HL-60/S4 treated with retinoic acid at 250 ng/mL for 4 days and 3 days (cell line): Measurements from ENCODE around the gene ADH7.
"Not testable (repeated sequence)": the region's sequence is repeated elsewhere in the genome, so short reads cannot be mapped to it uniquely, and the experiment has no call there.

Source experiments
- in situ Hi-C: fragments of 300-500 bp; cut with MboI; formaldehyde crosslinking; loops from 2 replicates; pipeline ENCODE4 v1.7.0; 2022; ENCODE audit warnings: low sequenced_read_pairs

Gene ADH7

DNA sequence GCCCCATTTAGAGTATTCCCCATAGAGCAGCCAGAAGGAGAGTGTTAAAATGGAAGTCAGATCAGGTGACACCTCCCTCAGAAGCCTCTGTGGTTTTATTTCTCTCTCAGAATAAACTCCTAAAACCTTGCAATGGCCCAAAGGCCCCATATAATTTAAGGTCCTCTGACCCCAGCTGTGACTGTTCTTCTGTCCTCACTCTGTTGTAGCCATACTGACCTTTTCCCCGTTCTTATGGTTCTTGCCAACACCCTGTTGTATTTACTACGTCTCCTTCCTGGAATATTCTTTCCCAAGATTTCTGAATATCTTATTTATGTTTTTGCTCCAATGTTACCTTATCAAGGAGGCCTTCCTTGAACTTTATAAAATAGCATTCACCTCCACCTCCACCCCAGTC, 18.0 kb downstream of the ADH7 start:
- in situ Hi-C loops: no loop called here

DNA sequence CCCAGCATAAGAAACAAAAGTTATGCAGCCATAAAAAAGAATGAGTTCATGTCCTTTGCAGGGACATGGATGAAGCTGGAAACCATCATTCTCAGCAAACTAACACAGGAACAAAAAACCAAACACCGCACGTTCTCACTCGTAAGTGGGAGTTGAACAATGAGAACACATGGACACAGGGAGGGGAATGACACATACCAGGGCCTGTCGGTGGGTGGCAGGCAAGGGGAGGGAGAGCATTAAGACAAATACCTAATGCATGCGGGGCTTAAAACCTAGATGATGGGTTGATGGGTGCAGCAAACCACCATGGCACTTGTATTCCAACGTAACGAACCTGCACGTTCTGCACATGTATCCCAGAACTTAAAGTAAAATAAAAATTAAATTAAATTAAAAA, 19.4 kb downstream of the ADH7 start:
- in situ Hi-C loops: not testable (repeated sequence)

- in situ Hi-C loops: not testable (repeated sequence)
Observed at GRCh38 chr4:99414902-99415301, 20.2 kb downstream of the ADH7 start.

- in situ Hi-C loops: no loop called here
Observed at GRCh38 chr4:99414401-99414800, 20.7 kb downstream of the ADH7 start.

DNA sequence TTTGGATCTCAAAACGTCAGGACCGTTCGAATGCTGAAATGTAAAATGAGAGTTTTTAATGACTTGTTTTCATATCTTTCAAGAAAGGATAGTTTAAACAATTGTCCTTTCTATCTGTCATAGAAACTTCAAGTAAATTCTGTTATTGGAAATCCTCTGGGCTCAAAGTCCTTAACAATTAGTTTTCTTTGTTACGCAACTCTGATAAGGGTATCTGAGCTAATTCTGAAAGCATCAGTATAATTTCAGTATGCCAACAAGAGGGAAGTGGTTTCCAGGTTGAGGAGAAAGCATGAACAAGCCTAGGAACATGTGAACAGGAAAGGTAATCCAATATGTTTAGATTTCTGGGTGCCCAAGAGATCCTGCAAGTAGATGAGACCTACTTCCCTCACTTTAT, 22.0 kb downstream of the ADH7 start:
- in situ Hi-C loops: no loop called here

- in situ Hi-C loops: no loop called here
Observed at GRCh38 chr4:99411041-99411440, 24.1 kb downstream of the ADH7 start.

GRCh38 chr4:99410075-99410474, 25.1 kb downstream of the ADH7 start:
- in situ Hi-C loops: no loop called here

DNA sequence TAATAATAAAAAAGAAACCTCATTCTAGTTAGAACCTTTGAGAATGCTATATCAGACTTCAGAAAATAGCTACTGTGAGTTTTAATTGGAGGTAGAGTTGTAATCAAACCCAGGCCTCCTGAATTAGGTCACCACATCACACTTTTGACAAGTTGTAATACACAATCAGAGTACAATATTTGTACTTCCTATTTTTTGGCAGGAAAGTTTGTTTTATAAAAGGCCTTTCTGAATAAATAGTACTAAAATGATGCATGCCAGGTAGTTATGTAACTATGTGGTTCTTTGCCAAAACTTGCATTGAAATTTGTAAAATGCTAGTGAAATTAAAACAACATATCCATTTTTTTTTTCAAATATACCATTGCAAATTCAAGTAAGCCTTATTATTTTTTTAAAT, 26.8 kb downstream of the ADH7 start:
- in situ Hi-C loops: no loop called here

DNA sequence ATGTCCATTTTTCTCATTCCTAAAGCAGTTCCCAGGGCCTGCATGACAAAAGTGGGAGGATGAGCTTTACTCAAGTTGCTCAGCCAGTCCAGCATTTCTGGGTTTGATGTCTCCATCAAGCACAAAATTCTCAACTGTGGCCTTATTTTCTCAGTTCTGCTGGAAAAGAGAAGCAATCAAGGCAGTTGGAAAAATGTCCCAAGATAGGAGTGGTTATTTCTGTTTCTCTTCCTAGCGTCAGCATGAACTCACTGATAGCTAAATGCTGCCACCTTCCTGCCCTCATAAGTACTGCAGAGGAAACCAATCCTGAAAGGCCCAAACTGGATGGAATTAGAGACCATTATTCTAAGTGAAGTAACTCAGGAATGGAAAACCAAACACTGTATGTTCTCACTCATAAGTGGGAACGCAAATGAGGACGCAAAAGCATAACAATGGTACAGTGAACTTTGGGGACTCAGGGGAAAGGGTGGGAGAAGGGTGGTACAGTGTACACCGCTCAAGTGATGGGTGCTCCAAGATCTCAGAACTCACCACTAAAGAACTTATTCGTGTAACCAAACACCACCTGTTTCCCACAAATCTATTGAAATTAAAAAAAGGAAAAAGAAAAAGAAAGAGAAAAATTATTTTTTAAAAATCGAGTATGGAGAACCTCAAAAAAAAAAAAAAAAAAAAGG, 29.6 kb downstream of the ADH7 start:
- in situ Hi-C loops: no loop called here

- in situ Hi-C loops: no loop called here
Observed at GRCh38 chr4:99404595-99405287, 30.4 kb downstream of the ADH7 start.

- in situ Hi-C loops: no loop called here
Observed at GRCh38 chr4:99403380-99404184, 31.6 kb downstream of the ADH7 start.

GRCh38 chr4:99402765-99403164, 32.4 kb downstream of the ADH7 start:
- in situ Hi-C loops: no loop called here

DNA sequence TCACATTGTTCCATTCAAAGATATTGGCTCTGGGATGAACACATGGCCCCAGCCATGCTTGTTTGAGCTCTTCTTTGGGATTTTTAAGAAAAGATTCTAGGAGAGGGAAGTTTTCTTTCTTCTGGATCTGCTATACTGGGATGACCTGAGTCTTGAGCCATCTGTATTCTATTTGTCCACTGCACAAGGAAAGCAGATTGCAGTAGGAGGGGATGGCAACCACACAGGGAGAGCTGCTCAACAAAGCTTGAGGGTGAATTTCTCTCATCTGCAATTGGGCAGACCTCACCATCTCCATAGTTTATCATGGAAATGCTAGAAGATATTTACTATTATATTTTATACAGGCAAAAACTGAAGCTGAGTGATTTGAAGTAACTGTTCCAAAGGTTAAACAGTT, 34.3 kb downstream of the ADH7 start:
- in situ Hi-C loops: no loop called here

- in situ Hi-C loops: no loop called here
Observed at GRCh38 chr4:99399017-99399416, 36.1 kb downstream of the ADH7 start.

- in situ Hi-C loops: no loop called here
Observed at GRCh38 chr4:99395595-99396364, 39.4 kb downstream of the ADH7 start.

DNA sequence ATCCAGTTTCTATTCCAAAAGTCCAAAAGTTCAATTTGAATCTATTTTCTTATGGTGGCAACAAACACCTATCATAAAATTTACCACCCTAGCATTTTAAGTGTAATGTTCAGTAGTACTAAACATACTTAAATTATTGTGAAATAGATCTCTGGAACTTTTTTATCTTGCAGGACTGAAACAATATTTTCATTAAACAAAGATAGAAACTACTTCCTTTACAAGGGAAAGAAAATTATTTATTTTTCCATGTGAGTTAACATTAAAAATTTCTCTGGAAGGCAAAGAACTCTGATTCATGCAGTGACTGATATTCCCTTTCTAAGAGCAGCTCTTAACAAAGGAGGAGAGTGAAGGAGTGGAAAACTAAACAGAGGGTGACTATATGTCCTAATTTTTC, 40.2 kb downstream of the ADH7 start:
- in situ Hi-C loops: no loop called here

- in situ Hi-C loops: no loop called here
Observed at GRCh38 chr4:99390055-99390454, 45.1 kb downstream of the ADH7 start.

- in situ Hi-C loops: no loop called here
Observed at GRCh38 chr4:99389606-99390005, 45.5 kb downstream of the ADH7 start.

GRCh38 chr4:99383833-99384392, 51.2 kb downstream of the ADH7 start:
- in situ Hi-C loops: no loop called here

DNA sequence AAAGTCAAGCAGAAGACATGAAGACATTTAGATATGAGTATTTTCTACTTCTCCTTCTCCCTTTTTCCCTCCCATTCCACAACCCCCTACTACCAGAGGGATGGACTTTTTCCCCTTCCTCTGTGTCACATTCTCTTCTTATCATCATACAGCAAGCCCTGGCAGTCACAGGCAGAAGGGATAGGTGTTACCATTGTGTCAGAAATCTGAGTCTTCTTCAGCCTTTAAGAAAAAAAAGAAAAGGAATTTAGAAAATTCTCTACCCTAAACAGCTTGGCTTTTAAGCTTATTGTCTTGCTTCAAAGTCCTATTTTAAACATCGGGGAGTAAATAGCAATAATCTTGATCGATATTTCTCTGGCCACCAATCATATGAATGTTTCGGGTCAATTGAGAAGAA, 51.7 kb downstream of the ADH7 start:
- in situ Hi-C loops: no loop called here
